A673 (cell line): ENCODE data around the gene BZW2.

Experiments used
- EZH2 ChIP-seq: fragments of 200-600 bp; sonication (generic); IDR thresholded peaks from 2 replicates; pipeline ENCODE4 v1.6.1; 2017; ENCODE audit warnings: borderline replicate concordance, low read depth, mild to moderate bottlenecking, mixed read lengths, antibody characterized with exemption, low read length; ENCODE audit not compliant: poor library complexity, severe bottlenecking
- TF ChIP-seq, protein P1 (sequence below): fragments of 300-800, 200-600 bp; sonication (generic); conservative IDR thresholded peaks from 2 replicates; pipeline ENCODE4 v1.5.1; 2017; ENCODE audit warnings: low read depth, mild to moderate bottlenecking, antibody characterized with exemption, low read length, moderate library complexity, mixed read lengths

GRCh38 chr7:16747102-16747501 is 101.1 kb downstream of the BZW2 start:
- TF ChIP-seq, protein P1, sequence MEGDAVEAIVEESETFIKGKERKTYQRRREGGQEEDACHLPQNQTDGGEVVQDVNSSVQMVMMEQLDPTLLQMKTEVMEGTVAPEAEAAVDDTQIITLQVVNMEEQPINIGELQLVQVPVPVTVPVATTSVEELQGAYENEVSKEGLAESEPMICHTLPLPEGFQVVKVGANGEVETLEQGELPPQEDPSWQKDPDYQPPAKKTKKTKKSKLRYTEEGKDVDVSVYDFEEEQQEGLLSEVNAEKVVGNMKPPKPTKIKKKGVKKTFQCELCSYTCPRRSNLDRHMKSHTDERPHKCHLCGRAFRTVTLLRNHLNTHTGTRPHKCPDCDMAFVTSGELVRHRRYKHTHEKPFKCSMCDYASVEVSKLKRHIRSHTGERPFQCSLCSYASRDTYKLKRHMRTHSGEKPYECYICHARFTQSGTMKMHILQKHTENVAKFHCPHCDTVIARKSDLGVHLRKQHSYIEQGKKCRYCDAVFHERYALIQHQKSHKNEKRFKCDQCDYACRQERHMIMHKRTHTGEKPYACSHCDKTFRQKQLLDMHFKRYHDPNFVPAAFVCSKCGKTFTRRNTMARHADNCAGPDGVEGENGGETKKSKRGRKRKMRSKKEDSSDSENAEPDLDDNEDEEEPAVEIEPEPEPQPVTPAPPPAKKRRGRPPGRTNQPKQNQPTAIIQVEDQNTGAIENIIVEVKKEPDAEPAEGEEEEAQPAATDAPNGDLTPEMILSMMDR = no peak
- TF ChIP-seq EZH2 = no peak
